ENCODE results near the gene IQCF2. TPM values are rescaled to one million over a fixed set of nuclear protein-coding genes. Genes with fewer than 3 reads are reported as not detected.

IQCF2 gene
- total and polyA plus RNA-seq, 9 of the 15 experiments (the other 6 are each of a cell fraction or from before 2014, with no cell fraction given) = not detected

DNA sequence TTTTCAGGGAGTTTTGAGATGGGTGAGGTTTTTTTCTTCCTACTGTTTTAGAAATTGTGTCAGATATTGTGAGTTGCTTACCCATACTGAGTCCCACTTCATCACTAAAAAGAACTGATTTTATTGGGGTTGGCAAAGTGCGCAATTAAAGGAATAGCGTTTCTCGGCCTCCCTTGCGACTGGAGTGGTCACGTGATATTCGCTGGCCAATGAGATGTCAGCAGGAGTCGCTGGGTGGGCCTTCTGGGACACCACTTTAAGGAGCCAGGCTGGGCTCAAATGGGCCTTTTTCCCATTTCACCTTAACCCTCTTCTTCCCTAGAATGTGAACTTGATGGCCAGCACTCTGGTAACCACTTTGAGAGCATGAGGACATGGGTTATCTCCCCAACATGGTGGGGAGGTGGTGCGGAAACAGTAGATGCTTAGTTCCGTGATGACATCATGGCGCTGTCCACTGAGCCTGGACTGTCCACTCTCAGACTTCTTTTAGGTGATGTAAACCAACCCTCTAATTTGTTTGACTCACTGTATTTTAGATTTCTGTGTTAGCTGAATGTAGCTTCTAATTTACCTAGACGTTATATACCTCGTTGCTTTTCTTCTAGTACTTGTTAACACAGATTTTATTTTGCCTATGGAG lies 27.2 kb downstream of the IQCF2 start (continued):
- TF ChIP-seq MYBL2 (IDR thresholded peaks at IDR 0.05; ENCODE audit: low read depth) (no peak), MYBL2 (CRISPR knock-in tag; IDR thresholded peaks at IDR 0.05; ENCODE audit: borderline replicate concordance) (no peak), ZSCAN32 (CRISPR knock-in tag; IDR thresholded peaks at IDR 0.05) (no peak), MYC (IDR thresholded peaks at IDR 0.05; ENCODE audit: low read depth, low read length) (no peak), MYC (CRISPR knock-in tag; IDR thresholded peaks at IDR 0.05; ENCODE audit: borderline replicate concordance, low read depth) (no peak), ZNF134 (CRISPR knock-in tag; conservative IDR thresholded peaks at IDR 0.05) (no peak), CHD4 (IDR thresholded peaks at IDR 0.05; ENCODE audit: insufficient read depth, insufficient replicate concordance, low read depth, low read length, poor library complexity, severe bottlenecking) (no peak), NR1H2 (CRISPR knock-in tag; IDR thresholded peaks at IDR 0.05) (no peak), NR3C1 (CRISPR knock-in tag; IDR thresholded peaks at IDR 0.05) (no peak), EZH2 (IDR thresholded peaks at IDR 0.05; ENCODE audit: borderline replicate concordance, low read depth, low read length) (no peak), ZKSCAN8 (CRISPR knock-in tag; IDR thresholded peaks at IDR 0.05) (no peak), TOE1 (IDR thresholded peaks at IDR 0.05; ENCODE audit: borderline replicate concordance) (peak; percentile 94), TOE1 (CRISPR knock-in tag; IDR thresholded peaks at IDR 0.05; ENCODE audit: borderline replicate concordance, low read depth) (no peak), RFX1 (IDR thresholded peaks at IDR 0.05) (no peak), ATF7 (IDR thresholded peaks at IDR 0.05) (peak; percentile 67; the same call in 1 of the 2 replicates), DACH1 (IDR thresholded peaks at IDR 0.05; ENCODE audit: partially characterized antibody) (no peak), SRSF7 (optimal IDR thresholded peaks at IDR 0.05; ENCODE audit: low read depth, low read length) (no peak), EGR1 (conservative IDR thresholded peaks at IDR 0.05) (no peak), GATA2 (CRISPR knock-in tag; IDR thresholded peaks at IDR 0.05) (no peak), ZNF551 (CRISPR knock-in tag; IDR thresholded peaks at IDR 0.05) (no peak), NCOR1 (IDR thresholded peaks at IDR 0.05) (no peak), XRCC4 (IDR thresholded peaks at IDR 0.05; ENCODE audit: extremely low read depth, insufficient read depth, insufficient read length) (no peak), NFYB (IDR thresholded peaks at IDR 0.05; ENCODE audit: extremely low read depth, insufficient read length) (peak; percentile 41), ZNF121 (CRISPR knock-in tag; conservative IDR thresholded peaks at IDR 0.05) (no peak), YBX1 (IDR thresholded peaks at IDR 0.05) (no peak), ZFP36 (IDR thresholded peaks at IDR 0.05; ENCODE audit: low read depth, low read length, partially characterized antibody) (no peak), ZNF175 (CRISPR knock-in tag; IDR thresholded peaks at IDR 0.05; ENCODE audit: low read depth) (no peak), CBFA2T3 (IDR thresholded peaks at IDR 0.05) (no peak)
- TF ChIP-seq, protein P1, sequence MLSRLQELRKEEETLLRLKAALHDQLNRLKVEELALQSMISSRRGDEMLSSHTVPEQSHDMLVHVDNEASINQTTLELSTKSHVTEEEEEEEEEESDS (CRISPR knock-in tag; IDR thresholded peaks at IDR 0.05) = no peak
- TF ChIP-seq, protein P2, sequence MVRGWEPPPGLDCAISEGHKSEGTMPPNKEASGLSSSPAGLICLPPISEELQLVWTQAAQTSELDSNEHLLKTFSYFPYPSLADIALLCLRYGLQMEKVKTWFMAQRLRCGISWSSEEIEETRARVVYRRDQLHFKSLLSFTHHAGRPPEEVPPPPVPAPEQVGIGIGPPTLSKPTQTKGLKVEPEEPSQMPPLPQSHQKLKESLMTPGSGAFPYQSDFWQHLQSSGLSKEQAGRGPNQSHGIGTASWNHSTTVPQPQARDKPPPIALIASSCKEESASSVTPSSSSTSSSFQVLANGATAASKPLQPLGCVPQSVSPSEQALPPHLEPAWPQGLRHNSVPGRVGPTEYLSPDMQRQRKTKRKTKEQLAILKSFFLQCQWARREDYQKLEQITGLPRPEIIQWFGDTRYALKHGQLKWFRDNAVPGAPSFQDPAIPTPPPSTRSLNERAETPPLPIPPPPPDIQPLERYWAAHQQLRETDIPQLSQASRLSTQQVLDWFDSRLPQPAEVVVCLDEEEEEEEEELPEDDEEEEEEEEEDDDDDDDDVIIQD (CRISPR knock-in tag; IDR thresholded peaks at IDR 0.05) = no peak
- TF ChIP-seq, protein P3, sequence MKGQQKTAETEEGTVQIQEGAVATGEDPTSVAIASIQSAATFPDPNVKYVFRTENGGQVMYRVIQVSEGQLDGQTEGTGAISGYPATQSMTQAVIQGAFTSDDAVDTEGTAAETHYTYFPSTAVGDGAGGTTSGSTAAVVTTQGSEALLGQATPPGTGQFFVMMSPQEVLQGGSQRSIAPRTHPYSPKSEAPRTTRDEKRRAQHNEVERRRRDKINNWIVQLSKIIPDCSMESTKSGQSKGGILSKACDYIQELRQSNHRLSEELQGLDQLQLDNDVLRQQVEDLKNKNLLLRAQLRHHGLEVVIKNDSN (CRISPR knock-in tag; IDR thresholded peaks at IDR 0.05) = peak; percentile 61

All from K562 (cell line).